OCI-LY1 (cell line): Measurements from ENCODE around the gene GNAZ.

Experiments used
- H2AFZ ChIP-seq: fragments of 200-600 bp; sonication (generic), shearing (Covaris generic); 2 replicates; pipeline ENCODE4 v1.6.0; 2014; ENCODE audit warnings: antibody characterized with exemption, mild to moderate bottlenecking, low read length
- H3F3A ChIP-seq: fragments of 200-600 bp; sonication (generic), shearing (Covaris generic); 2 replicates; pipeline ENCODE4 v1.6.0; 2014; ENCODE audit warnings: mild to moderate bottlenecking, antibody characterized with exemption, low read length, moderate library complexity; ENCODE audit not compliant: insufficient read depth
- H3K27ac ChIP-seq: fragments of 200-600 bp; sonication (generic); 2 replicates; pipeline ENCODE4 v1.5.1; 2014; ENCODE audit warnings: low read length, mixed run types, mild to moderate bottlenecking, low read depth; ENCODE audit not compliant: poor library complexity, severe bottlenecking
- H3K27me3 ChIP-seq: fragments of 200-600 bp; sonication (generic); 2 replicates; pipeline ENCODE4 v1.6.0; 2014; ENCODE audit warnings: antibody characterized with exemption, mild to moderate bottlenecking, low read length, moderate library complexity; ENCODE audit not compliant: insufficient read depth
- H3K36me3 ChIP-seq: fragments of 200-600 bp; sonication (generic); 2 replicates; pipeline ENCODE4 v1.6.1; 2014; ENCODE audit warnings: mild to moderate bottlenecking, antibody characterized with exemption, low read length, moderate library complexity, mixed read lengths; ENCODE audit not compliant: insufficient read depth
- H3K4me1 ChIP-seq: fragments of 200-600 bp; sonication (generic); 2 replicates; pipeline ENCODE4 v1.5.1; 2014; ENCODE audit warnings: mild to moderate bottlenecking, low read length, moderate library complexity; ENCODE audit not compliant: insufficient read depth, severe bottlenecking
- H3K4me2 ChIP-seq: fragments of 200-600 bp; sonication (generic), shearing (Covaris generic); 2 replicates; pipeline ENCODE4 v1.6.1; 2014; ENCODE audit warnings: low read length
- H3K4me3 ChIP-seq: fragments of 200-600 bp; sonication (generic); 2 replicates; pipeline ENCODE4 v1.5.1; 2014; ENCODE audit warnings: low read length, low read depth, mild to moderate bottlenecking, mixed read lengths; ENCODE audit not compliant: poor library complexity, severe bottlenecking
- H3K79me2 ChIP-seq: fragments of 200-600 bp; shearing (Covaris generic); 2 replicates; pipeline ENCODE4 v1.6.1; 2016; ENCODE audit warnings: mixed run types, low read length, mixed read lengths; ENCODE audit not compliant: insufficient read depth
- H3K9ac ChIP-seq: fragments of 200-600 bp; sonication (generic), shearing (Covaris generic); 2 replicates; pipeline ENCODE4 v1.6.1; 2014; ENCODE audit warnings: mild to moderate bottlenecking, low read length, mixed read lengths
- H3K9me2 ChIP-seq: fragments of 200-600 bp; sonication (generic), shearing (Covaris generic); 2 replicates; pipeline ENCODE4 v1.6.1; 2014; ENCODE audit warnings: low read depth, mild to moderate bottlenecking, low read length, mixed read lengths
- H3K9me3 ChIP-seq: fragments of 200-600 bp; shearing (Covaris generic); 2 replicates; pipeline ENCODE4 v1.6.1; 2014; ENCODE audit warnings: low read length, mixed read lengths
- H4K20me1 ChIP-seq: fragments of 200-600 bp; sonication (generic), shearing (Covaris generic); 2 replicates; pipeline ENCODE4 v1.6.0; 2016; ENCODE audit warnings: mild to moderate bottlenecking, low read length; ENCODE audit not compliant: insufficient read depth
- CTCF ChIP-seq: fragments of 200-600 bp; sonication (generic), shearing (Covaris generic); IDR thresholded peaks from 2 replicates; pipeline ENCODE4 v1.5.1; 2017; ENCODE audit warnings: mild to moderate bottlenecking, antibody characterized with exemption, low read length, moderate library complexity, mixed read lengths
- EZH2 ChIP-seq: fragments of 200-600 bp; sonication (generic), shearing (Covaris generic); IDR thresholded peaks from 2 replicates; pipeline ENCODE4 v1.8.0; 2017; ENCODE audit warnings: borderline replicate concordance, mixed run types, mild to moderate bottlenecking, antibody characterized with exemption, low read length, moderate library complexity, mixed read lengths

The GNAZ gene

GRCh38 chr22:23064381-23065068, 5.8 kb upstream of the GNAZ start:
- Histone ChIP-seq H3F3A (no peaks in the 10 kb centered on the region), H2AFZ (no peak overlapping the region), H3K9me2 (no peaks in the 10 kb centered on the region), H3K4me1 (peaks cover under 1% of the 10 kb centered on the region), H3K36me3 (no peaks in the 10 kb centered on the region), H3K9me3 (no peaks in the 10 kb centered on the region), H3K4me2 (no peak overlapping the region), H3K9ac (no peak overlapping the region), H3K27ac (no peak overlapping the region), H3K4me3 (no peak overlapping the region), H4K20me1 (no peaks in the 10 kb centered on the region), H3K27me3 (0 out of 2 replicates have a peak, but pooled peaks cover 4% of the 10 kb centered on the region), H3K79me2 (no peaks in the 10 kb centered on the region)
- TF ChIP-seq EZH2 = no peak
- no peak for TF ChIP-seq CTCF

- no peak for TF ChIP-seq EZH2
- TF ChIP-seq CTCF = no peak
- no peak overlapping the region for H3K9ac ChIP-seq
- H3F3A ChIP-seq = no peaks in the 10 kb centered on the region
- no peaks in the 10 kb centered on the region for H4K20me1 ChIP-seq
- no peaks in the 10 kb centered on the region for H3K9me3 ChIP-seq
- no peaks in the 10 kb centered on the region for H3K9me2 ChIP-seq
- H3K4me1 ChIP-seq = peaks cover 4% of the 10 kb centered on the region
- no peaks in the 10 kb centered on the region for H3K36me3 ChIP-seq
- no peak overlapping the region for H3K27ac ChIP-seq
- 0 out of 2 replicates have a peak, but pooled peaks cover 4% of the 10 kb centered on the region for H3K27me3 ChIP-seq
- H2AFZ ChIP-seq = no peak overlapping the region
- H3K4me2 ChIP-seq = no peak overlapping the region
- no peaks in the 10 kb centered on the region for H3K79me2 ChIP-seq
- H3K4me3 ChIP-seq = no peak overlapping the region
Observed at GRCh38 chr22:23065069-23065451, 5.3 kb upstream of the GNAZ start.

- Histone ChIP-seq H3K79me2 (no peaks in the 10 kb centered on the region), H3K9me2 (no peaks in the 10 kb centered on the region), H3K9ac (no peak overlapping the region), H3K27ac (no peak overlapping the region), H2AFZ (no peak overlapping the region), H3K9me3 (no peaks in the 10 kb centered on the region), H3K36me3 (no peaks in the 10 kb centered on the region), H3F3A (no peaks in the 10 kb centered on the region), H3K4me1 (peaks cover 6% of the 10 kb centered on the region), H4K20me1 (no peaks in the 10 kb centered on the region), H3K4me2 (no peak overlapping the region), H3K27me3 (0 out of 2 replicates have a peak, but pooled peaks cover 4% of the 10 kb centered on the region), H3K4me3 (no peak overlapping the region)
- TF ChIP-seq EZH2 = no peak
- TF ChIP-seq CTCF = no peak
Observed at GRCh38 chr22:23065495-23066122, 4.7 kb upstream of the GNAZ start.
